ENCODE data around the gene HRH4. TPM values are rescaled to one million over a fixed set of nuclear protein-coding genes. Genes with fewer than 3 reads are reported as not detected.

The HRH4 gene
- polyA plus RNA-seq, 4 donors = 0.06 to 0.20 (median 0.10) TPM

- DNase-seq (ENCODE audit: low read depth in 4 of 4, low spot score in 3 of 4) = peak in 1 of 4 donors; percentile 28
Observed at GRCh38 chr18:24502667-24503523, 42.5 kb downstream of the HRH4 start.

- DNase-seq (ENCODE audit: low read depth in 4 of 4, low spot score in 3 of 4) = no peak
Observed at GRCh38 chr18:24504401-24504800, 44.0 kb downstream of the HRH4 start.

GRCh38 chr18:24506175-24506574, 45.7 kb downstream of the HRH4 start:
- DNase-seq (ENCODE audit: low read depth in 4 of 4, low spot score in 3 of 4) = no peak

- no peak for DNase-seq (ENCODE audit: low read depth in 4 of 4, low spot score in 3 of 4)
Observed at GRCh38 chr18:24509435-24509834, 49.0 kb downstream of the HRH4 start.

- DNase-seq (ENCODE audit: low read depth in 4 of 4, low spot score in 3 of 4) = no peak
Observed at GRCh38 chr18:24514439-24514838, 54.0 kb downstream of the HRH4 start.

- DNase-seq (ENCODE audit: low read depth in 4 of 4, low spot score in 3 of 4) = no peak
Observed at GRCh38 chr18:24515721-24516120, 55.3 kb downstream of the HRH4 start.

GRCh38 chr18:24516261-24516660, 55.8 kb downstream of the HRH4 start:
- no peak for DNase-seq (ENCODE audit: low read depth in 4 of 4, low spot score in 3 of 4)

GRCh38 chr18:24517554-24517953, 57.1 kb downstream of the HRH4 start:
- DNase-seq (ENCODE audit: low read depth in 4 of 4, low spot score in 3 of 4) = no peak

- no peak for DNase-seq (ENCODE audit: low read depth in 4 of 4, low spot score in 3 of 4)
Observed at GRCh38 chr18:24518596-24518995, 58.2 kb downstream of the HRH4 start.

Other genes starting within 250 kb of the HRH4 start
- 10 to 100 TPM; 51.2 to 57.4 (median 52.4) TPM for gene OSBPL1A, start 62.8 kb upstream of the HRH4 start, polyA plus RNA-seq (ENCODE audit: insufficient read length in 4 of 4)
- gene IMPACT, start 34.0 kb upstream of the HRH4 start, polyA plus RNA-seq (ENCODE audit: insufficient read length in 4 of 4) = 10 to 100 TPM; 61.3 to 83.9 (median 70.8) TPM

All from right renal pelvis (tissue), 4 donors.